Thymus (tissue), 11 donors: ENCODE results near the gene TBL1XR1. TPM values are rescaled to one million over a fixed set of nuclear protein-coding genes. Genes with fewer than 3 reads are reported as not detected.

ENCODE experiments used
- DNase-seq, 9 donors: peaks; one replicate each; pipeline ENCODE4 v3.0.0-alpha.2; 2013; ENCODE audit warnings: low spot score in 9 of 9, low read depth in 6 of 9, missing footprints in 1 of 9
- H3K27ac ChIP-seq, 2 donors: one replicate each; pipeline ENCODE4 v1.5.1; 2013; ENCODE audit warnings: control low read depth in 1 of 2, low read depth in 1 of 2, low read length in 1 of 2, mild to moderate bottlenecking in 1 of 2, moderate library complexity in 1 of 2
- H3K27me3 ChIP-seq, 2 donors: one replicate each; pipeline ENCODE4 v1.5.1; 2013; ENCODE audit warnings: low read length in 1 of 2; ENCODE audit not compliant: control insufficient read depth in 2 of 2, insufficient read depth in 1 of 2
- H3K36me3 ChIP-seq, 2 donors: one replicate each; pipeline ENCODE4 v1.5.1; 2013; ENCODE audit warnings: low read length in 1 of 2, mild to moderate bottlenecking in 1 of 2, moderate library complexity in 1 of 2; ENCODE audit not compliant: control insufficient read depth in 2 of 2, insufficient read depth in 2 of 2
- H3K4me1 ChIP-seq, 2 donors: one replicate each; pipeline ENCODE4 v1.5.1; 2013; ENCODE audit warnings: low read length in 2 of 2; ENCODE audit not compliant: control insufficient read depth in 2 of 2, insufficient read depth in 2 of 2
- H3K4me3 ChIP-seq, 2 donors: one replicate each; pipeline ENCODE4 v1.5.1; 2013; ENCODE audit warnings: low read length in 2 of 2, control low read depth in 1 of 2, mild to moderate bottlenecking in 1 of 2
- H3K9me3 ChIP-seq, 2 donors: one replicate each; pipeline ENCODE4 v1.5.1; 2013; ENCODE audit warnings: low read length in 1 of 2, mild to moderate bottlenecking in 1 of 2; ENCODE audit not compliant: control insufficient read depth in 2 of 2, insufficient read depth in 1 of 2
- WGBS: extraction: QIAGEN DNeasy Blood & Tissue Kit; methylation state at CpG from one replicate; pipeline ENCODE4 v1.1.7; 2013; 5-methylcytosine and 5-hydroxymethylcytosine counted together
- polyA plus RNA-seq: library from polyadenylated mRNA; stranded (reverse); fragments of 200-250 nt; gene quantifications from one replicate; pipeline ENCODE4 v1.2.3, GENCODE V29; 2013
- total RNA-seq: library from RNA; stranded (reverse); fragments of 120-200 nt; gene quantifications from one replicate; pipeline ENCODE4 v1.2.4, GENCODE V29; 2013
- donor health status: healthy.

The TBL1XR1 gene
- total and polyA plus RNA-seq, 2 donors, result 66.5 to 130 TPM

GRCh38 chr3:177065285-177066033, 131.8 kb downstream of the TBL1XR1 start:
- Histone ChIP-seq H3K4me1 (peaks cover 11 to 16% of the 10 kb centered on the region in 2 donors), H3K27ac (no peak overlapping the region)

GRCh38 chr3:177062052-177062732, 135.1 kb downstream of the TBL1XR1 start:
- Histone ChIP-seq H3K36me3 (peaks cover 0 to 30% of the 10 kb centered on the region in 2 donors), H3K27ac (peak overlapping the region in 1 of 2 donors; percentile 51), H3K9me3 (no peaks in the 10 kb centered on the region), H3K4me1 (peaks cover 14 to 25% of the 10 kb centered on the region in 2 donors), H3K27me3 (no peaks in the 10 kb centered on the region), H3K4me3 (no peak overlapping the region)
- WGBS, result 98% methylated on average over 2 of the region's 2 CpGs
- no peak for DNase-seq

More at GRCh38 chr3:177065285-177066033, 131.8 kb downstream of the TBL1XR1 start:
- Histone ChIP-seq H3K27me3 (no peaks in the 10 kb centered on the region), H3K4me3 (no peak overlapping the region), H3K9me3 (no peaks in the 10 kb centered on the region), H3K36me3 (peaks cover 0 to 28% of the 10 kb centered on the region in 2 donors)
- WGBS, result 97% methylated on average over 3 of the region's 3 CpGs
- no peak for DNase-seq

- H3K4me1 ChIP-seq, result peaks cover 17 to 24% of the 10 kb centered on the region in 2 donors
- DNase-seq, result no peak
- H3K27ac ChIP-seq, result peak overlapping the region in 1 of 2 donors; percentile 46
- WGBS, result 89% methylated on average over 4 of the region's 4 CpGs
- H3K36me3 ChIP-seq, result peaks cover 0 to 27% of the 10 kb centered on the region in 2 donors
- no peak overlapping the region for H3K4me3 ChIP-seq
- no peaks in the 10 kb centered on the region for H3K27me3 ChIP-seq
- H3K9me3 ChIP-seq, result no peaks in the 10 kb centered on the region
Measured at GRCh38 chr3:177061369-177061768, 135.9 kb downstream of the TBL1XR1 start.

- H3K36me3 ChIP-seq, result peaks cover 0 to 27% of the 10 kb centered on the region in 2 donors
- H3K27ac ChIP-seq, result peak overlapping the region in 1 of 2 donors; percentile 73
- whole genome bisulfite sequencing, result 10% methylated on average over 1 of the region's 1 CpG
- no peaks in the 10 kb centered on the region for H3K27me3 ChIP-seq
- no peaks in the 10 kb centered on the region for H3K9me3 ChIP-seq
- peak in 7 of 9 donors; percentile 32 to 81 (median 56) for DNase-seq
- no peak overlapping the region for H3K4me3 ChIP-seq
- H3K4me1 ChIP-seq, result peaks cover 19 to 21% of the 10 kb centered on the region in 2 donors
Measured at GRCh38 chr3:177060492-177060891, 136.8 kb downstream of the TBL1XR1 start.

GRCh38 chr3:177058648-177059047, 138.6 kb downstream of the TBL1XR1 start:
- DNase-seq, result no peak

GRCh38 chr3:177057768-177058167, 139.5 kb downstream of the TBL1XR1 start:
- no peak overlapping the region for H3K4me3 ChIP-seq
- peaks cover 19 to 21% of the 10 kb centered on the region in 2 donors for H3K4me1 ChIP-seq
- WGBS, result 8% methylated on average over 4 of the region's 4 CpGs
- peak; percentile 29 to 83 (median 60) for DNase-seq
- H3K9me3 ChIP-seq, result no peaks in the 10 kb centered on the region
- H3K27ac ChIP-seq, result peak overlapping the region; percentile 74 to 84
- H3K36me3 ChIP-seq, result peaks cover 0 to 29% of the 10 kb centered on the region in 2 donors
- H3K27me3 ChIP-seq, result no peaks in the 10 kb centered on the region

More at GRCh38 chr3:177058648-177059047, 138.6 kb downstream of the TBL1XR1 start:
- WGBS, result 96% methylated on average over 2 of the region's 2 CpGs
- no peaks in the 10 kb centered on the region for H3K27me3 ChIP-seq
- no peaks in the 10 kb centered on the region for H3K9me3 ChIP-seq
- no peak overlapping the region for H3K4me3 ChIP-seq
- peaks cover 19 to 21% of the 10 kb centered on the region in 2 donors for H3K4me1 ChIP-seq
- H3K27ac ChIP-seq, result peak overlapping the region in 1 of 2 donors; percentile 15
- peaks cover 0 to 25% of the 10 kb centered on the region in 2 donors for H3K36me3 ChIP-seq

GRCh38 chr3:177056927-177057326, 140.4 kb downstream of the TBL1XR1 start:
- no peak for DNase-seq
- Histone ChIP-seq H3K9me3 (no peaks in the 10 kb centered on the region), H3K27ac (peak overlapping the region in 1 of 2 donors; percentile 84), H3K4me3 (no peak overlapping the region), H3K36me3 (peaks cover 0 to 28% of the 10 kb centered on the region in 2 donors), H3K27me3 (no peaks in the 10 kb centered on the region), H3K4me1 (peaks cover 19 to 21% of the 10 kb centered on the region in 2 donors)
- WGBS, result over 99% methylated on average over 3 of the region's 3 CpGs

- no peak for DNase-seq
- H3K36me3 ChIP-seq, result peaks cover 0 to 29% of the 10 kb centered on the region in 2 donors
- peak overlapping the region in 1 of 2 donors; percentile 8 for H3K27ac ChIP-seq
- H3K9me3 ChIP-seq, result no peaks in the 10 kb centered on the region
- peaks cover 24 to 26% of the 10 kb centered on the region in 2 donors for H3K4me1 ChIP-seq
- no peak overlapping the region for H3K4me3 ChIP-seq
- no peaks in the 10 kb centered on the region for H3K27me3 ChIP-seq
- 96% methylated on average over 1 of the region's 1 CpG for WGBS
Measured at GRCh38 chr3:177055605-177056571, 141.4 kb downstream of the TBL1XR1 start.
